ENCODE data around the gene PDSS2.
"Not testable (repeated sequence)": the region's sequence is repeated elsewhere in the genome, so short reads cannot be mapped to it uniquely, and the experiment has no call there.

PDSS2 gene

GRCh38 chr6:107318100-107318736 lies 141.1 kb downstream of the PDSS2 start:
- DNase-seq = peak; percentile 73

- no peak for DNase-seq
Observed at GRCh38 chr6:107315114-107315513, 144.2 kb downstream of the PDSS2 start.

GRCh38 chr6:107314531-107314939 lies 144.8 kb downstream of the PDSS2 start:
- no peak for DNase-seq

GRCh38 chr6:107313776-107314175 lies 145.6 kb downstream of the PDSS2 start:
- DNase-seq = no peak

DNA sequence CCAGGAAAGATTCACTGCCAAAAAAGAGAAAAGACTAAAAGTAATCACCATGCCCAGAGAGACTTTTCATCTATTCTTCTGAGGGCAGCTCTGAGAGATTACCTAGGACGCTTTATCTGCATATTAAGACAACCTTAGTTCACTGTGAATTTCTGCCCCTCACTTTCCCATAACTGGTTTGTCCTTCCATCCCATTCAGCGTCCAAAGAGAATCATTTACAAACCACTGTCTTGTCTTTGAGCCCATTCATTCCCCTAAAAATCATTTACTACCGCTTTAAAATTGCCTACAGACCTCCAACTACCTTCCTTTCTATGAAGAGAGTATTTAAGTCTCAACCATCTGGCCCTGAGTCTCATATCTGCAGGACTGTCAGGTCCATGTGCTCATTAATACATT lies 149.0 kb downstream of the PDSS2 start:
- no peak for DNase-seq

DNA sequence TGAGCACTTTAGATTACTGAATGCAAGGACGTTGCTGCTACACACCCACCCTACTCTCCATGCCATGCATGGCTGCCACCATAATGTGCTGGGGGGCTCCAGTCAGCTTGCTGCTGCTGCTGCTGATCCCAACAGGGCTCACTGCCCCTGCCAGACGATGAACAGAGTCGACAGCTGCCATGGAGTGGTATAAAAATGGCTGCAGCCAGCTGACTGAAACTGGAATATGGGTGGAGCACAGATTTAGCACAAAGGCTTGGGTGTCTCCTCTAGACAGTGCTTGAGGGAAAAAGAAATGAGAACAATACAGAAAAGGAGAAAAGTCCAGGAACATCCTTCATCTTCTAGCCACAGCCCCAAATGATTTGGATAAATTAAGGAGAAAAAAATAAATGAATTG lies 150.7 kb downstream of the PDSS2 start:
- no peak for DNase-seq

GRCh38 chr6:107305994-107306393 lies 153.4 kb downstream of the PDSS2 start:
- DNase-seq = not testable (repeated sequence)

- DNase-seq = no peak
Observed at GRCh38 chr6:107305391-107305790, 154.0 kb downstream of the PDSS2 start.

- no peak for DNase-seq
Observed at GRCh38 chr6:107304421-107305025, 154.8 kb downstream of the PDSS2 start.

GRCh38 chr6:107293350-107293749 lies 166.0 kb downstream of the PDSS2 start:
- no peak for DNase-seq

GRCh38 chr6:107292715-107293271 lies 166.6 kb downstream of the PDSS2 start:
- no peak for DNase-seq

GRCh38 chr6:107290491-107290890 lies 168.9 kb downstream of the PDSS2 start:
- DNase-seq = no peak

DNA sequence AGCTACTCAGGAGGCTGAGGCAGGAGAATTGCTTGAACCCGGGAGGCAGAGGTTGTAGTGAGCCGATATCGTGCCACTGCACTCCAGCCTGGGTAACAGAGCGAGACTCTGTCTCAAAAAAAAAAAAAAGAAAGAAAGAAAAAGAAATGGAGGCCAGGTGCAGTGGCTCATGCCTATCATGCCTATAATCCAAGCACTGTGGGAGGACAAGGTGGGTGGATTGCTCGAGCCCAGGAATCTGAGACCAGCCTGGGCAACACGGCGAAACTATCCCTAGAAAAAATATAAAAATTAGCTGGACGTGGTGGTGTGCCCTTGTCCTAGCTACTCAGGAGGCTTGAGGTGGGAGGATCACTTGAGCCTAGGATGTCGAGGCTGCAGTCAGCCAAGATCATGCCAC lies 170.1 kb downstream of the PDSS2 start:
- not testable (repeated sequence) for DNase-seq

DNA sequence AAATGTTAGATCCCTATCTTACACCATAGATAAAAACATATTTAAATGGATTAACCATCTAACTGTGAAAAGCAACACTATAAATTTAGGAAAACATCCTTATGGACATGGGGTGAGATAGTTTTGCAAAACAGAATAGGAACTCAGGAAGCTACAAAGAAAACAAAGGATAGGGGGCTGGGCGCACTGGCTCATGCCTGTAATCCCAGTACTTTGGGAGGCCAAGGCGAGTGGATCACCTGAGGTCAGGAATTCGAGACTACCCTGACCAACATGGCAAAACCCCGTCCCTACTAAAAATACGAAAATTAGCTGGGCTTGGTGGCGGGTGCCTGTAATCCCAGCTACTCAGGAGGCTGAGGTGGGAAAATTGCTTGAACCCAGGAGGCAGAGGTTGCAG lies 173.7 kb downstream of the PDSS2 start:
- DNase-seq = not testable (repeated sequence)

DNA sequence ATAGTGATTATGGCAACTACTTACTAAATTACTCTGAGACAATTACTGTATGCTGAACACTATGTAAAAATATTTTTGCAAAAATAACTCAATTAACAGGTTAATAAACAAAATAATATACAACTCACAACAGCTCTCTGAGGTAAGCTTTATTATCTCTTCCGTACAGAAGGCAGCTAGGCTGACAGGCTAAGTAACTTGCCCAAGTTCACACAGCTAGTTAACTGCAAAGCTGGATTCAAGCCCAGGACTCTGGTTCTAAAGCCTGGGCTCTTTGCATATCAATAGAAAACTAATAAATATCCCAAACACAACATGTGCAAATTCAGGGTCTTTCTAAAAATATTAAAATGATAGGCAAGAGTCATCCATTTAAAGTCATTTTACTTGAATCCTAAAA lies 174.6 kb downstream of the PDSS2 start:
- no peak for DNase-seq

DNA sequence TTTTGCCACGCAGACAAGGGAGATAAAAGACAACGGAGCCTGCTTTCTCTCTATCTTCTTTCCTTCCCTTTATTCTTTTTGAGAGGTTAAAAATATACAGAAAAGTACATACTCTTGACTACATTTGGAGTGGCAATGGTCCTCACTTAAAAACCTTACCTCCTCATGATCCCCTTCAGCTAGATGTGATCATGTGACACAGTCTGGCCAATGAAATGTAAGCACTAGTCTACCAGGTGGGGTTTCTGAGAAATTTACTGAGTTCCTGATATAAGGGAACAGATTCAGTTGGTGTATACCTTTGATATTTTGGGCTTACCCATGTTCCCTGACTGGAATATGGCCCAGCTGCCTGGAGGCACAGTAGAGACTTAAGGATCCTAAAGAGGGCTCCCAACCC lies 178.6 kb downstream of the PDSS2 start:
- no peak for DNase-seq

DNA sequence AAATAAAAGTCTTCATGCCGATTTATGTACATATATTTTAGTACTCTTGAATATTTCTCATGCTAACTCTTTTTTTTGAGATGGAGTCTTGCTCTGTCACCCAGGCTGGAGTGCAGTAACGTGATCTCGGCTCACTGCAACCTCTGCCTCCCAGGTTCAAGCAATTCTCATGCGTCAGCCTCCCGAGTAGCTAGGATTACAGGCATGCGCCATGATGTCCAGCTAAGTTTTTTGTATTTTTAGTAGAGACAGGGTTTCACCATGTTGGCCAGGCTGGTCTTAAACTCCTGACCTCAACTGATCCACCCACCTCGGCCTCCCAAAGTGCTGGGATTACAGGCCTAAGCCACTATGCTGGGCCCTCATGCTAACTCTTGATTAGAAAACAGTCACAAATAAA lies 179.4 kb downstream of the PDSS2 start:
- DNase-seq = not testable (repeated sequence)

- DNase-seq = no peak
Observed at GRCh38 chr6:107275330-107275865, 184.0 kb downstream of the PDSS2 start.

DNA sequence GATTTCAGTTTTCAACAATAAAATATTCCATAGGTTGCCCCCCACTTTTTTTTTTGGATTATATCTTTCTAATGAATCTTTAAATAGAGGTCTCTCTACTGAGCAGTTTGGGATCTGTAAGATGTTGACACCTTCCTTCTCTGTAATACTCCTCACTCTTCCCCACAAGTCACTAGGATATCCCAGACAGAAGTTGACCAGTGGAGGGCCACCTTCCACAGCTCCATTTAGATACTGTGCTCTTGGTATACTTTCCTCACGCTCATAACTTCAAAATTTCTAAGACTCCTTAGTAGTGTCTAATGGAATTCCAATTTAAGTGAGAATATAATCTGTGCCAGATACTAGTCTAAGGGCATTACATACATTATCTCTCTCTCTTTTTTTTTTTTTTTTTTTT lies 185.1 kb downstream of the PDSS2 start:
- no peak for DNase-seq

DNA sequence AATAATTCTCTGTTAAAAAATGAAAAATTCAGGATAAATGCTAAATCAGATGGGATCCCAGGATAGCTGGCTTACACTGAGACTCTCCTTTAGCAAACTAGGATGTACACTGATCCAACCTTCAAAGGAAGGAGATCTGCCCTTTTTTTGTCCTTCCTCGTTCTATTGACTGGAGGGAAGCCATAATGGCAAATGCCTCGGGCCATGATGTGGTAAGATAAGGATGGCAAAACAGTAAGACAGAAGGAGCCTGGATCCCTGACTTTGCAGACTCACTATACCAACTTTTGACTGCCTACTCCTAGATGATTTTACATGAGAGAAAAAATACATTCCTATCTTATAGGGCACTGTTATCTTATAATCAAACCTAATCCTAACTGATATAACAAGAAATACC lies 187.1 kb downstream of the PDSS2 start:
- no peak for DNase-seq

DNA sequence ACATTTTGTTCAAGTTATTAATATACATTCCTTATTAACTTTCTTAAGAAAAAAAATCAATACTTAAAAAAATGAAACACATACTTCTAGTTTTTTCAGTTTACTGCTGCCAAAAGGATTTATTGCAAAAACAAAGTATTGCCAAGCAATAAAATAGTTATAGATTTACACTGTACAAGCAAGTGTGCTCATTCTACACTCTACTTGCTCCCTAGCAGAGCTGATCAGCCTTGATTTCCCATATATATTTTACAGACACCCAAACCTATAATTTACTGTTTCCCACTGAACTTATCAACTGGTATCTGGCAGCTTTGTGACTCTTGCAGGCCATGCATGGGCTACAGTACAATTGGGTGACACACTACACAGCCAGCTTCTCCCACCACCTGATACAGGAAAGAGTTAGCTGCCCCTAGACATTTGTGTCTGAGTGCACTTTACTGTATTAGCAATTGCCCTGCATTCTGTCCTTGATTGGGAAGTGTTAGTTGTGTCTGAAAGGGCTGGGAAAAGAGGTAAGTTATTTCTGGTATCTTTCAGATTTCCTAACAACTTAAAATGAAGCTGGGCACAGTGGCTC lies 188.1 kb downstream of the PDSS2 start:
- no peak for DNase-seq

GRCh38 chr6:107267634-107268033 lies 191.7 kb downstream of the PDSS2 start:
- no peak for DNase-seq

DNA sequence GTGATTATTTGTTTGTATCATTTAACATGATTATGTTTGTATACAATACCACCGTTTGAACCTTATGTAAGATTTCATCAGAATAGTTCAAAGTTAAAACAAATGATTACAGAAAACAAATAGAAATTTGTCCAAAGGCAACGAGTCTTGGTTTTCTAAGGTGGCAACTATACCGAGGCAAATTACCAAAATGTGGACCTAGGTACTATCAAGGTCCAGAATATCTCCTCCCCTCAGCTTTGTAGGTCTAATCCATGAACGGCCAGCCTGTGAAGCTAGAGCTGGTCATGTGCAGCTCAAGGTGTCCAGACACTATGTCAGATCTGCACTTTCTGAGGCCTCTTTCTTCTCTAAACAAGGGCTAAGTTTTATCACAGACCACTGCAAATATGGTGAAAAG lies 192.4 kb downstream of the PDSS2 start:
- no peak for DNase-seq

GRCh38 chr6:107266563-107266962 lies 192.8 kb downstream of the PDSS2 start:
- DNase-seq = no peak

All from MV-4-11 (cell line).